ENCODE results near the gene METTL22.

METTL22 gene

DNA sequence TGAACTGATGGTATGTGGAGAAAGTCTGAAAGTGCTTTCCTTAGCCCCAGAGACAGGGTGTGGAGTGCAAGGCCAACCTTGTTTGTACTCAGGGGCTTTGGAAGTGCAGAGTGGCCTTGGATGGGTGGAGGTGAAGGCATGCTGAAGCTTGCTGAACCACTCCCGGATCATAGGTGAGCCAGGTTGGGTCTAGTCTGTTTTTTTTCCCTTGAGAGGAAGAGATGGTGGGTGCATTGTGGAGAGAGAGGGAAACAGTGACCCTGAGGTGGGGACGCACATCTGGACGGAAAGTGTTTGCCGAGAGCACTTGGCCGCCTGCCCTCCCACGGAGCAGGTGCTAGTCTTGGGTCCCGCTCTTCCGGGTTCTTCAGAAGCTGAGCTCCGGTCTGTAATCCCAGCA, 65.4 kb downstream of the METTL22 start:
- no peak for DNase-seq (ENCODE audit: low read depth in 2 of 2, low spot score in 1 of 2)

DNA sequence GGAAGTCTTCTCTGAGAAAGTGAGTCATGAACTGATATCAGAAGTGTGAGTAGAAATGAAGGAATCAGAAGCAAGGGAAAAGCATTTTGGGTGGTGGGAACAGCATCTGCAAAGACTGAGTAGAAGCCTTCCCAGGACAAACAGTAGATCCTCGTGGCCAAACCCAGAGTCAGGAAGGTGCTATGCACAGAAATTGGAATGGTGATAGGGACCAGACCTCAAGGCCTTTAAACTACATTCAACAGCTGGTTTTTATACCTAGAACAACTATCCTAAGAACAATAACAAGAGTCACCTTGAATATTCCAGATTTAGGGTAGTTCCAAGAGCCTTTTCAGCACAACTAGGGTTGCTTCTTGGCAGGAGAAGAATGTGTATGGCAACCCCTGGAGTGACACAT, 68.2 kb downstream of the METTL22 start:
- no peak for DNase-seq (ENCODE audit: low read depth in 2 of 2, low spot score in 1 of 2)

DNA sequence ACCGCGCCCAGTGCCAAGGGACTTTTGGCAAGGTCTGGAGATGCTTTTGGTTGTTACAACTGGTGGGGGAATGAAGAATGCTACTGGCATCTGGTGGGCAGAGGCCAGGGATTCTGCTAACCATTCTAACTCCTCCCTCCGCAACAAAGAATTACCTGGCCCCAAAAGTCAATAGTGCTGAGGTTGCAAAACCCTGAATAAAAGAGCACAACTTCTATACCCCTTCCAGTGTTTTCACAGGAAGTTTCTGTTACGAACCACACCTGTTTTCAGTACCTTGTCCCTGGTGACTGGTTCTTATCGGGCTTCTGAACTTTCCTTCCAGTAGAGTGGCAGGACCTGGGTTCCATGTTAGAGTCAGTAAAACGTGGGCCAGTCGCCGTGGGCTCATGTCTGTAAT, 70.2 kb downstream of the METTL22 start:
- no peak for DNase-seq (ENCODE audit: low read depth in 2 of 2, low spot score in 1 of 2)

DNA sequence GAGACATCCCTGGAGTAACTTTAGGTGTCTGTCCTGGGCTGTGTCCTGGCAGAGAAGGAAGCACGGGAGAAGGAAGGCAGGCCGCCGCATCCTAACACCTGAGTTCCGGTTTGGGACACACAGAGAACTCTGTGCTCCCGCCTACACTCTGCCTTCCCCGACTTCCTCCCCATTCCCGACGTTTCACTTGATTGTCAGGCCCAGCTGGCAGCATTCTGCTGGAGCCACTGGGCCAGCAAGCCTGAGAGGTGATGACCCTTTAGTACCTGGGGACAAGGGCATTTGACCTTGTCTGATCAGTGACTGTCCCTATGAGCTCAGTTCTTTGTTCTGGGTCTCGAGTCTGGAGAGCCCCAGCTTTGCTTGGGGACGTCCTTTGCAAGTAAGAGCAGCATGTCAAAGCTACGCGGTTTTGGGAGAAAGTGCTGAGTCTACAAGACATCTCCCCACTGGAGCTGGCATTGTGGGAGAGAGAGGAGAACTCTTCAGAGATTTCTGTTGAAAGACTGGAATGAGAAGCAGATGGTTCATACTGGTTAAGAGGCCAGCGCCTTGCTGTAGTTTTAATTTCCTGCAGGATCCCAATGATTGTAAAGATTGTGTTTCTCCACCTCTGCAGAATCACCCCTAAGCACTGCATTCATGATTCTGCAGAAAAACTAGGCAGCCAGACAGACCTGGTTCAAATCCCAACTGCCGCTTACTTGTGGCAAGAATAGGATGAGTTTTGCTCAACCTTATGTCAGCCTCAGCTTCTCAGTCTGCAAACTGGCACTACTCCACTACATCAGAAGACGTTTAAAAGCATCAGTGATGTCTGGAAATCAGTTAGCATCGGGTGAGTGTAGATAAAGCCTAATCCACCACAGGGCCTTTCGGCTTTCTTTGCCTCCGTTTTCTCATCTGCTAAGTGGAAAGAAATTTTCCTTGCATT, 73.6 kb downstream of the METTL22 start:
- no peak for DNase-seq (ENCODE audit: low read depth in 2 of 2, low spot score in 1 of 2)

DNA sequence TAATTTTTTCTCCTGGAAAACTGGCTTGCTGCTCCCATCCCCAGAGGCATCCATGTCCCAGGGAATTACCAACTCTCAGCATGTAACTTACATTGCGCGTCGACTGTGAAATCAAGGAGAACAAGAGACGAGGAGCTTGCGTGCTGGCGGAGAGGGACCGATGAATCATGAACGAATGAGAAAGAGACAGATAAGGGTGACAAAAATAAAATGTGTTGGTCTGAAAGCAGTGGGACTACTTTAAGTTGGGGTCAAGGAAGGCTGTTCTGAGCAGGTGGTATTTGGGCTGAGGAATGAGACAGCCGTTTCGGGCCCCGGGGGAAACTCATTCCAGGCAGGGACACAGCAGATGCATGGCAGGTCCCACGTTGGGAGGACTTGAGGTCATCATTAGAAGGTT, 75.4 kb downstream of the METTL22 start:
- no peak for DNase-seq (ENCODE audit: low read depth in 2 of 2, low spot score in 1 of 2)

DNA sequence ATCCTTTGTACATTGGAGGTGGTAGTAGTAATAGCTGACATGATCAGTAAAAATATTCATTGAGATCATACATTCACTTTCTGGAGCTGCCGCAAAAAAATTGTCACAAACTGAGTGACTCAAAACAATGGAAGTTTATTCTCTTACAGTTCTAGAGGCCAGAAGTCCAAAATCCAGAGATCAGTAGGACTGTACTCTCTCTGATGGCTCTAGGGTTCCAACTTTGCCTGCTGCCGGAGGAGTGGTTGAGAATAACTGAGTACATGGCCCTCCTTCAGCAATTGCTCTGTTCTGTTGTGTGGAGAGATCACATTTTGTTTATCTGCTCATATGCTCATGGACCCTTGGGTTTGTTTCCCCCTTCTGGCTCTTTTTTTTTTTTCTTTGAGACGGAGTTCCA, 76.5 kb downstream of the METTL22 start:
- DNase-seq (ENCODE audit: low read depth in 2 of 2, low spot score in 1 of 2): no peak

Data from stimulated activated CD8-positive, alpha-beta memory T cell treated with anti-CD3 and anti-CD28 coated beads, Interleukin-4, amount 100 ng/mL, for 4 hours (primary cell).